ENCODE measurements around the gene CASZ1.

DNA sequence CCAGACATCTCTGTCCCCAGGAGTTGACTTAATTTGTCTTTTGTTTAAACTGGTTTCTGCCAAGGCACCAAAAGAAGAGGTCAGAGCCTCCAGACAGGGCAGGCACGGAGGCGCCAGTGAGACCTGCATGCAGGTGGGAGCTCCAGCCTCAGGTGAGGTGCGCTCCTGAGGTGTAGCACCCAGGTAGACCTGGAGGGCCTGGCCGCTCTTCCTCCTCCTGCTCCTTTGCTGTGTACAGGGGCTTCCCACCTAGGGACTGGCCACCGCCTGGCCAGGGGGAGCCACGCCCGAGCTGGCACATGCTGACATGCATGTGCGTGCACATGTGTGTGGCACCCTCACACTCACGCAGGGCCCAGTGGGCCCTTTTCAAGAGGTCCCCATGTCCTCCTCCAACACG, 163.0 kb downstream of the CASZ1 start:
- TF ChIP-seq POLR2A (IDR thresholded peaks at IDR 0.05) (no peak), CTCF (IDR thresholded peaks at IDR 0.05) (no peak)
